Measurements from ENCODE around the gene SSR1. TPM values are rescaled to one million over a fixed set of nuclear protein-coding genes. Genes with fewer than 3 reads are reported as not detected.

Gene SSR1
- total RNA-seq, 2 donors from 2014 or later = 145 to 167 TPM

- no peak overlapping the region for H3K9ac ChIP-seq (ENCODE audit: extremely low read depth, low read length, poor library complexity, severe bottlenecking)
- H3K9me3 ChIP-seq (ENCODE audit: control insufficient read depth, low read length) = no peaks in the 10 kb centered on the region
- Mint-ChIP-seq H3K4me3 (no peak overlapping the region), H3K27ac (peak overlapping the region; percentile 10), H3K27me3 (ENCODE audit: insufficient read depth) (no peaks in the 10 kb centered on the region), H3K36me3 (ENCODE audit: low read depth) (peaks cover 37% of the 10 kb centered on the region), H3K9me3 (no peaks in the 10 kb centered on the region), H3K4me1 (peaks cover 13% of the 10 kb centered on the region)
- peaks cover 58% of the 10 kb centered on the region for H3K36me3 ChIP-seq (ENCODE audit: control insufficient read depth, insufficient read depth, low read length)
- no peak overlapping the region for H3K4me3 ChIP-seq (ENCODE audit: low read length)
- H3K4me1 ChIP-seq (ENCODE audit: control insufficient read depth, insufficient read depth, low read length) = peaks cover 2% of the 10 kb centered on the region
- TF ChIP-seq CTCF (conservative IDR thresholded peaks at IDR 0.05) = no peak
- no peaks in the 10 kb centered on the region for H3K27me3 ChIP-seq (ENCODE audit: control insufficient read depth, insufficient read depth, low read length, poor library complexity, severe bottlenecking)
- no peak overlapping the region for H3K27ac ChIP-seq (ENCODE audit: low read depth, low read length)
- peak; percentile 41 for DNase-seq
- WGBS, 2 experiments (ENCODE audit: insufficient coverage in 1 of 2, insufficient read length in 1 of 2) = 89 to 93% methylated on average over 6 to 8 of the region's 8 CpGs
Observed at GRCh38 chr6:7236306-7237209, 76.4 kb downstream of the SSR1 start.

- Mint-ChIP-seq H3K27me3 (ENCODE audit: insufficient read depth) (no peaks in the 10 kb centered on the region), H3K27ac (peak overlapping the region; percentile 10), H3K4me1 (peaks cover 6% of the 10 kb centered on the region), H3K36me3 (ENCODE audit: low read depth) (peaks cover 44% of the 10 kb centered on the region), H3K9me3 (no peaks in the 10 kb centered on the region), H3K4me3 (no peak overlapping the region)
- Histone ChIP-seq H3K27ac (ENCODE audit: low read depth, low read length) (no peak overlapping the region), H3K9me3 (ENCODE audit: control insufficient read depth, low read length) (no peaks in the 10 kb centered on the region), H3K4me3 (ENCODE audit: low read length) (no peak overlapping the region), H3K27me3 (ENCODE audit: control insufficient read depth, insufficient read depth, low read length, poor library complexity, severe bottlenecking) (no peaks in the 10 kb centered on the region), H3K36me3 (ENCODE audit: control insufficient read depth, insufficient read depth, low read length) (peaks cover 51% of the 10 kb centered on the region), H3K4me1 (ENCODE audit: control insufficient read depth, insufficient read depth, low read length) (no peaks in the 10 kb centered on the region), H3K9ac (ENCODE audit: extremely low read depth, low read length, poor library complexity, severe bottlenecking) (peak overlapping the region; percentile 6)
- peak; percentile 32 for DNase-seq
- TF ChIP-seq CTCF (conservative IDR thresholded peaks at IDR 0.05) = no peak
- 91 to 95% methylated on average over 8 to 9 of the region's 9 CpGs for WGBS, 2 experiments (ENCODE audit: insufficient coverage in 1 of 2, insufficient read length in 1 of 2)
Observed at GRCh38 chr6:7235712-7236305, 77.2 kb downstream of the SSR1 start.

GRCh38 chr6:7234547-7234946 is 78.5 kb downstream of the SSR1 start:
- Mint-ChIP-seq H3K27ac (no peak overlapping the region), H3K36me3 (ENCODE audit: low read depth) (peaks cover 48% of the 10 kb centered on the region), H3K27me3 (ENCODE audit: insufficient read depth) (no peaks in the 10 kb centered on the region), H3K4me3 (no peak overlapping the region), H3K9me3 (no peaks in the 10 kb centered on the region), H3K4me1 (peaks cover 6% of the 10 kb centered on the region)
- no peak for TF ChIP-seq CTCF (conservative IDR thresholded peaks at IDR 0.05)
- Histone ChIP-seq H3K4me3 (ENCODE audit: low read length) (no peak overlapping the region), H3K9ac (ENCODE audit: extremely low read depth, low read length, poor library complexity, severe bottlenecking) (no peak overlapping the region), H3K27me3 (ENCODE audit: control insufficient read depth, insufficient read depth, low read length, poor library complexity, severe bottlenecking) (no peaks in the 10 kb centered on the region), H3K27ac (ENCODE audit: low read depth, low read length) (no peak overlapping the region), H3K36me3 (ENCODE audit: control insufficient read depth, insufficient read depth, low read length) (peaks cover 52% of the 10 kb centered on the region), H3K4me1 (ENCODE audit: control insufficient read depth, insufficient read depth, low read length) (no peaks in the 10 kb centered on the region), H3K9me3 (ENCODE audit: control insufficient read depth, low read length) (no peaks in the 10 kb centered on the region)
- 96 to 100% methylated on average over 2 to 3 of the region's 3 CpGs for WGBS, 2 experiments (ENCODE audit: insufficient coverage in 1 of 2, insufficient read length in 1 of 2)
- no peak for DNase-seq
